CD4-positive, alpha-beta T cell treated with Interleukin-4 for 1 hour (primary cell): Measurements from ENCODE around the gene OSBPL5.

Experiments used
- DNase-seq, 2 donors: peaks; one replicate each; pipeline ENCODE4 v3.0.0-alpha.2; 2020 to 2022

OSBPL5 gene

DNA sequence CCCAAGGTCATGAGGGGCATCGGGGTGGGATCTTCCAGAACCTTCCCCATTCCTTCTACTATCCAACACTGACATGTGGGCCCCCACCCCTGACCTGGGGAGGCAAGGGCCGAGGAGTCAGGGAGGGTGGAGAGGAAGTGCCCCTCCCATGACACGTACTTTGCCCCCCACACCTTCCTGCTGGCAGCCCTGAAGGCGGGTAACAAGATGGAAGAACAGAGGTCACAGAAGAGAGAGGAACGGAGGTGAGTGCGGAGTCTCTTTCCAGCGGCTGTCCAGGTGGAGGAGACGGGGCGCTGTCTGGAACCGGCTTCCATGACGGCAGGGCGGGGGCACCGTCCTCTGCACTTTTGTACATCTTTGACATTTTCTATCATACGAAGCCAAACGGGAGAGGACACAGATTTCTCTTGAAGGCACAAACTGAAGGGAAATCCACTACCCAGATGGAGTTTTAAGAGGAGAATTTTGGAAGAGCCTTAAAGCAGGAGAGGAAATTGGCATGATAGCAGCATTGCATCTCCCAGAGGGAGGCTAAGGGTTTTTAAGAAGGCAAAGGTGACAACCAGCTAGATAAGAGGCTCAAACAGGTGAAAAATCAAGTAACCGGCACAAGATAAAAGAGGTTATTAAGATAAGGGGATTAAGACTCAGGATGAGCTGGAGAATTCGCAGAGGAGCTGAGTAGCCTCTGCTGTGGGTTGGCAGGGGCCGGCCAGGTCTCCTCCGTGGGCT lies 16.7 kb downstream of the OSBPL5 start:
- no peak for DNase-seq

DNA sequence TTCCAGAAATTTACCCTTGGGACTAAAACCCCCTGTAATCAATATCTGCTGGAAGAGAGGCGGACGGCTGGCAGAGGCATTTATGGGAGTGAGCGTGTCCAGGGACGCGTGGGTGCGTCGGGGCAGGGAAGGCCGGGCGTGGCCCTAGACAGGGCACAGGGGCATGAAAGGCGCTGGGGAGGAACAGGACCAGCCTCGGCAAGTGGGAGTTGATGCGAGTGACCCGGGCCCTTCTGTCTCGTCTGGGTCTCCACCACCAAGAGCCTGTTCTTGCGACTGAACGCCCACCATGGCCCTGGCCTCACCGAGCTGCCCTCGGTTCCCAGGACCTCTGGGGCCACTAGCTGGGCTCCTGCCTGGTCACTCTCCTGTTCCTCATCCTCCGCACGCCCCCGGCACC lies 17.5 kb downstream of the OSBPL5 start:
- DNase-seq: no peak

DNA sequence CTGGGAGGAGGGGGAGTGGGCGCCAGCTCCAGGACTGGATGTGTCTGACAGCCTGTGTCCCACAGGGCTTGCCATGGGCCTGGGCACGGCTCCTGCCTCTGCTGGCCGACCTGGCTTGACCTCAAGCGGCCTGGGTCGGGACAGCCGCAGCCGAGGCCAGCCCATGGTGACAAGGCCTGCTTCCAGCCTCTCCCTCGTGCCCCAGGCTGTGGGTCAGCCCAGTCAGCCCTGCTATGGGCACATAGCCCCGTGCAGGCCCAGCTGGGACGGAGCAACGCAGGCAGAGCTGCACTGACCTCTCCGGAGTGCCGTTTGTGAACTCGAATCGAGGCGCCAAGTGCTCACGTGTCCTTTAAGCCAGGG lies 17.9 kb downstream of the OSBPL5 start:
- no peak for DNase-seq

DNA sequence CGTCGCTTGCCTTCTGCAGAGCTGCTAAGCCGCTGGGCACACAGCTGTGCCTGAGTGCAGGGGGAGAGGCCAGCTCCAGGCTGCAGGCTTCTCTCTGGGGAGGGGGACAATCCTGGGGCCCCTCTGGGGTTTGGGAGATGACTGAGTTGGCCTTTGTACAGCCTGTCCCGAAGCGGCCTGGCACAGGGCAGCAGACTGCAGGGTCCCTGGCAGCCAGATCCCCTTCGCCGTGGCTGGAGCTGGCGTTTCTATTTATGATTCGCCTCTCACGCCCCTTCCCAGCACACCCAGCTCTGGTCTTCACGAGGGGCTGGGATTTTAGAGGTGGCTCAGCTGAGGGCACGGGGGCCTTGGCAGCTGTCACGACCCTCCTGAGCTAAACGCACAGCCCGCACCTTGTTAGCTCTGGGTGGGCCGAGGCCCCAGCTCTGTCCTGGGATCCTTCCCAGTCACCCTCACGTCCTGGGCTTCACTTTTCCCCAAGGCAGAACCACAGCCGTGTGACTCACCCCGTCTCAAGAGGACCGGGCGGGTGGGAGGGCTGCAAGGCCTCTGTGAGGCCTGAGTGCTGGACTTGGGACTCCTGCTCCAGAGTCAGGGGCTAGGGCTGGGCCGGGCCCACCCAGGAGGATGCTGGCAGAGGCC lies 18.4 kb downstream of the OSBPL5 start:
- DNase-seq: no peak

DNA sequence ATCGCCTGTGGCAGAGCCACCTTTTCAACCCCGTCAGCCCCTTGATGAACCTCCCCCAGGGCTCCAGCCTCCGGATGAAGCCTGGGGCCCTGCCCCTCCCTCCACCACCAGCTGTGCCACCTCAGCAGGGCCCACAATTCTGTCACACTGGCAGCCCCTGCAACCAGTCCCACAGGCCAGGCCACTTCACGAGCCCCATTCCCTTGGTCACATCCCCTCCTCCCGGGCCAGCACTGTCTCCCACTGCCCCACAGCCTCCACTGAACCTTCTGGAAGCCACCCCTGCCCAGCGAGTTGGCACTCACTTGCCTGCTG lies 19.9 kb downstream of the OSBPL5 start:
- DNase-seq: no peak

DNA sequence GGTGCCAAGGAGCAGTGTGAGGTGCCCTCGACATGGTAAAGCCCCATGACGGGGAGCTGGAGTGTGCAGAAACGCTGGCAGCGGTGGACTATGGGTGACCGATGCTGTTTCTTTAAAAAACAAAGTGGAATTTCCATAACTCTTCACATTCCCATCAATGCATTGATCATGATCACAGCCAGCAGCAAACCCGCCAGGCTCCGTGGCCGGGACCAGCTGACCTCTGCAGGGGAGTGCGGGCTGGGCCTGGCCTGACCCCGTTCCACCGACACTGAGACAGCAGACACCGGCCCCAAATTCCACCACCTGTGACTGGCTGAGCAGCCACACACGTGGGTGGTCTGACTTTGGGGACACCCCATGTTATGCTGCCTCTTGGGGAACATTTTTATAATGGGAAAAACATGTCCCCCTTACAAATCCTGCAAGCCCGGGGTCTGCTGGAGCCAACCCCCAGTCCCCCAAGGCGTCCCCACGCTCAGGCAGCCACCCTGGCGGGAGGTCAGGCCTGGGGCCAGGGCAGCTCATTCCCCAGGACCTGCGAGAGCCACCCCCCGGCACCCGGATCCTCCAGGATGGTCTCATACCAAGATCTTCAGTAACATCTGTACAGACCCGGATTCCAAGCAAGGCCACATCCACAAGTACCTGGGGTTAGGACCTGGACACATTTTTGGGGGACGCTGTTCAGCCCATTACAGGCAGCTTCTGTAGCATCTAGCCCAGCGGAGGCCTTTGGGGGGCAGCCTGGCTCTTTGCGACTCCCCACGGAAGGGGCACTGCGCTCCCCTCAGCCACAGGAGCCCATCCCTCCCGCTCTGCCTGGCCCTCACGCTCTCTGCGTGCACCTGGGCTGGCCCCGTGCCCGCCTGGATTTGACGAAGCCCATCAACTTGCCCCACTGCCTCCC lies 20.6 kb downstream of the OSBPL5 start:
- no peak for DNase-seq

DNA sequence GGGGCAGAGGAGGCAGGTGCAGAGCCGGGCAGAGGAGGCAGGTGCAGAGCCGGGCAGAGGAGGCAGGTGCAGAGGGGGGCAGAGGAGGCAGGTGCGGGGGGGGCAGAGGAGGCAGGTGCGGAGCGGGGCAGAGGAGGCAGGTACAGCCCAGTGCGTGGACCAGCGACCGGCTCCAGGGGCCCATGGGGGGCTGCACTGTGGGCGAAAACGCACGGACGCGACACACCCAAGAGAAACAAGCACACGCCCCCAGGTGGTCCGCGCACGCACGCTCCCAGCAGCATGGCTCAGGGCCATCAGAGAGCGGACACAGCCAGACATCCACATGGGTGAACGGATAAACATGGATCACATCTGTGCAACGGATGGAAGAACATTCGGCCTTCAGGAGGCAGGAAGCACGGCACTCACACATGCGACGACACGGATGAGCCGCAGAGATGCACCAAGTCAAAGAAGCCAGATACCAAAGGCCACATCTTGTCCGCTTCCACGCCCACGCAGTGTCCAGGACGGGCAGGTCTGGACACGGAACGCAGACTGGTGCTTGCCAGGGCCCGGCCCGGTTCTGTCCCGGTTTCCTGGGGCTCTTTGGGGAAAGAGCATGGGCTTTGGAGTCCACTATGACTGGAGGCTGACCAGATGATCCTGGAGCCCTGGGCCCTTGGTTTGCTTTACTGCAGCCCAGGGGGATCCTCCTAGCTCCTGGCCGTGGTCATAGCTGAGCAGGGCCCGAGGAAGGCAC lies 21.8 kb downstream of the OSBPL5 start:
- no peak for DNase-seq

DNA sequence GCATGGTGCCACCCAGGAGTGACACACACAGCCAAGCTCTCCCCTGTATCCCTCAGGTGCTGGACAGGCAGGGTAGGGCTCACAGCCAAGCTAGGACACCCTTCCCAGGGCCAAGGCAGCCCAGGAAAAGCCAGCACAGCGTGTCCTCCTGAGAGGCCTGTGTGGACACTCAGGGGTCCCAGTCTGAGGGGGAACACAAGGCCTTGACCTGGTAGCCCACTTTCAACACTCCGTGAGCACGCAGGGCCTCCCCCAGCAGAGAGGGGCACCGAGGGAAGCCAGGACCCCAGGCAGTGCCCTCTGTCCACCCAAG lies 24.9 kb downstream of the OSBPL5 start:
- no peak for DNase-seq

DNA sequence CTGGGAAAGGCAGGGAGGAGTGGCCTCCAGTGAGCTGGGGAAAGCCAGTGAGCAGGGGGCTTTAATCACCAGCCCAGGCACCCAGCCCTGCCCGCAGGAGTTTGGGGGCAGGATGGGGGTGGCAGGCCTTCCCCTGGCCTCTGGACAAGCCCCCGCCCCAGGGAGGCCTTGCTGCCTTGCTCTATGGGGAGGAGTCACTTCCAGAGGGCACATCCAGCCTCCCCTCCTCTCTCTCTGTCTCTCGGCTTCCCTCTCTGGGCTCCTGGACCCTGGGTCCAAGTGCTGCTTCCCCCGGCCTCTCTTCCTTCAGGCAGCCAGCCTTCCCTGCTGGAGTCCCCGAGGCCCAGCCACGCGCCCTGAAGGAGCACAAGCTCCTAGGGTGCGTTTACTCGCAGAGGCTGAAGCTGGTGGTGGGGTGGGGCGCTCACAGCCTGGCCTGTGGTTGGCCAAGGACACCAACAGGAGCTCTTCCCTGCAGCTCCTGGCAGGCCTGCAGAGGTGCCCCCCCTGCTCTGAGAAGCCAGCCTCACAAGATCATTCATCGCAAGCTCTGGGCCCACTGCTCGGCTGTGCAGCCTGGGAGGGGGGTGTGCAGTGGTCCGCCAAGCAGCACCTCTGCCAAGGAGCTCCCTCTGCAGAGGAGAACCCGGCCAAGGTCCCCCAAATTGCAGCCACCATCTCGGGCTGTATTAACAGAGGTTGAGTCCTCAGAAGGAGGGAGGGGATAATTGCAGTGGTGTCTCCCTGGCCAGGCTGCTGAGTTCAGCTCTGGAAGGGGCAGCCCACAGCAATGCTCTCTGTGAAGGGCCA lies 25.4 kb downstream of the OSBPL5 start:
- DNase-seq: no peak

DNA sequence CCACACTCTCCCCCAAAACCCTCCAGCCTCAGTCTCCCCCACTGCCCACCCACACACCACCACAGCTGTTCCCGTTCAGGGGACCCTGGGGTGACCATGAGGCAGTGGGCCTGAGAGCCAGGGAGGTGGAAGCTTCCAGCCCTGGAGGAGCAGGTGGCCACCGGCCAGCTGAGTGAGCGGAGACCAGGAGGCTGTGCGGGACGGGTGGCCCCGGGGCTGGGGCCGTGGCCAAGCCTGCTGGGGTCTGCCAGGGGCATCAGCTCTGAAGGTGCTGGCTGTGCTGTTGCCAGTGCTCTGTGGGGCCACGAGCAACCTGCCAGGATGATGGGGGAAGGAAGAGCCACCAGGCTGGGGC lies 26.0 kb downstream of the OSBPL5 start:
- no peak for DNase-seq

DNA sequence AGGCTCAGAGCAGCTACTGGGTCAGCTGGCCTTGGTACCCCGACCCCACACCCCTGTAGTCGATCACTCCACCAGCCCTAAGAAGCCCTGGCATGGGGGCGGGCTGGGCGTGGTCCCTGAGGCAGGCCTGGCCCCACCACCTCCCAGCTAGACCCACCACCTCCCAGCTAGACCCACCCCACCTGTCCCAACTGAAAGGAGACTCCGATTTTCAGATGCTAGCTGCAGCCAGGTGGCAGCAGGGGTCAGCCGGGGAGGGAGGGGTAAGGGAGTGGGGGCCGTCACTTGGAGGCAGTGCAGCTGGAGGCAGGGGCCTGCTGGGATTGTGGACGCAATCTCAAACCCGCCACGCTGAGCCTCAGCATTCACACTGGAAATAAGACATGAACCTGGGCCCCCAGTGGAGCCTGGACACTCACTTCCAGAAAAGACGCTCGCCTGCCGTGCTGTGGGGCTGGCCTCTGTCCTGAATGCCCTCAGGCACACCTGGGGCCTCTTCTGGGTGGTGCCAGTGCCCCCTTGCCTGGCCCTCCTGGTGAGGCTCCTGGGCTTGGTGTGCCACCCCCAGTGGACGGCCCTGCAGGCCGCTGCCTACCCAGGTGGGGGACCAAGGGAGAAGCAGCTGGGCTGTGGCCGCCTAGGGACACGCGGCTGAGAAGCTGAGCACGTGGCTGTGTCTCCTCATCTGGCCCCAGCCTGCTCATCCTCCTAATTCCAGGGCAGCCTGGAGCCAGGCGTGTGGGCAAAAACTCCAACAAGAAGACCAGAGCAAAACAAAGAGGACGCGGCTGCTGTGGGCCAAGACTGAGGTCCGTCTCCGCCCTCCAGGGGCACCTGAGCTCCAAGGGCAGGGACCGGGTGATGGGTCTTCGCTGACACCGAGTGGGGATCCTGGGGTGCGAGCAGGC lies 26.7 kb downstream of the OSBPL5 start:
- no peak for DNase-seq

DNA sequence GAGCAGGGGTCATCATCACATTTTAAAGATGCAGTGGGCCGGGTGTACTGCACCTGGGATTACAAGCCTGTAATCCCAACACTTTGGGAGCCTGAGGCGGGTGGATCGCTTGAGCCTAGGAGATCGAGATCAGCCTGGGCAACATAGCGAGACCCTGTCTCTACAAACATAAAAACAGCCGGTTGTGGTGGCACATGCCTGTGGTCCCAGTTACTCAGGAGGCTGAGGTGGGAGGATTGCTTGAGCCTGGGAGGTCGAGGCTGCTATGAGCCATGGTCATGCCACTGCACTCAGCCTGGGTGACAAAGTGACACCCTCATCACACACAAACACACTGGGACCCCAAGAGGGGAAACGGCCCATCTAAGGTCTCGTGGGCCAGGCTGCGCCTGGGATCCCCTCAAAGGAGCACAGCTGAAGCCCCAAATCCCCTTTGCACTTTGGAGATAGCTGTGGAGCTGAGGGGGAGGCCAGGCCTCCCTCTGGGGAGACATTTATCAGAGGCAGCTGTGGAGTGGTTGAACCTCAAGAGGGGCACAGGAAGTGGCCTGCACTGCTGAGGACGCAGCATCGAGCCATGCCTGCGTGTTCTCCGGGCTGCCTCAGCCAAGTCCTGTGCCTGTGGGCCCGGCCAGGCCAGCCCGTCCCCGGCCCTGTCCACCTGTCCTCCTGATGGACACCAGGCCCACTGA lies 27.5 kb downstream of the OSBPL5 start:
- DNase-seq: no peak

DNA sequence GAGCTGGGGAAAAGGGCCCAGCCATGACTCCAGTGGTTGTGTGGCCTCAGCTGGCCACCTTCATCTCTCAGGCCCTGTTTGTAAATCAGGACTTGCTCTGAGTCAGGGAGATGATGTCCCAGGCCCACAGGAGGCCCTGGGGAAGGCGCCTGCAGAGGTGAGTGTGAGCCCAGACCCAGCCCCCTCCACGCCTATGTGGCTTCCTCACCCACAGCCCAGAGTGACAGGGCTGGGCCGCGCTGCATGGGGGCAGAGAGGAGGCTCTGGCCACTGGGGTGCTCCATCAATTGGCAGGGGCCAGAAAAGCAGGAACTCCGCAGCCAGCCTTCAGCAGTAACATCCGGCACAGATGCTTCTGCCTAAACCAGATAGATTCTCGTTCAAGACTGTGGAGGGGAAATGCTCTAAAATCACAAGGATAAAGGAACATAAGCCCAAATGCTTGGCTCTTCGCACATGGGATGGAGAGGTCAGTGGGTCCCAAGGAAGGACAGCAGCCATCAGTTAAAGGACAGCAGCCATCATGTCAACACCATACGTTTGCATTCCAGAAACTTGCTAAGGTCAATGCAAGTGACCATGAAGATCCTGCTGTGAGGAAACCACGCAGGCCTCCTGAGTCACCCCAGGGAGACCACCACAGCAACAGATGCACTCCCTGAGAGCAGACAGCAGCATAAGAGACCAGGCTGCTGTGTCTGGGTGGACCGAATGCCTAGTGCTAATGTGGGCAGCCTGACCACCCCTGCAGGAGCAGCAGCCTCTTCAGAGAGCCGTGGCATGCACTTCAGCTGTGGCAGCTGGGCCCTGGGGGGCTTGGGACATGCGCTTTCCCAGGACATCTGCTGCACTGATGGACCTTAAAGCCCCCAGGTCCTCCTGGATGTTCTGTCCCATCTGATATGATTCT lies 28.3 kb downstream of the OSBPL5 start:
- peak in 1 of 2 donors; percentile 16 for DNase-seq

DNA sequence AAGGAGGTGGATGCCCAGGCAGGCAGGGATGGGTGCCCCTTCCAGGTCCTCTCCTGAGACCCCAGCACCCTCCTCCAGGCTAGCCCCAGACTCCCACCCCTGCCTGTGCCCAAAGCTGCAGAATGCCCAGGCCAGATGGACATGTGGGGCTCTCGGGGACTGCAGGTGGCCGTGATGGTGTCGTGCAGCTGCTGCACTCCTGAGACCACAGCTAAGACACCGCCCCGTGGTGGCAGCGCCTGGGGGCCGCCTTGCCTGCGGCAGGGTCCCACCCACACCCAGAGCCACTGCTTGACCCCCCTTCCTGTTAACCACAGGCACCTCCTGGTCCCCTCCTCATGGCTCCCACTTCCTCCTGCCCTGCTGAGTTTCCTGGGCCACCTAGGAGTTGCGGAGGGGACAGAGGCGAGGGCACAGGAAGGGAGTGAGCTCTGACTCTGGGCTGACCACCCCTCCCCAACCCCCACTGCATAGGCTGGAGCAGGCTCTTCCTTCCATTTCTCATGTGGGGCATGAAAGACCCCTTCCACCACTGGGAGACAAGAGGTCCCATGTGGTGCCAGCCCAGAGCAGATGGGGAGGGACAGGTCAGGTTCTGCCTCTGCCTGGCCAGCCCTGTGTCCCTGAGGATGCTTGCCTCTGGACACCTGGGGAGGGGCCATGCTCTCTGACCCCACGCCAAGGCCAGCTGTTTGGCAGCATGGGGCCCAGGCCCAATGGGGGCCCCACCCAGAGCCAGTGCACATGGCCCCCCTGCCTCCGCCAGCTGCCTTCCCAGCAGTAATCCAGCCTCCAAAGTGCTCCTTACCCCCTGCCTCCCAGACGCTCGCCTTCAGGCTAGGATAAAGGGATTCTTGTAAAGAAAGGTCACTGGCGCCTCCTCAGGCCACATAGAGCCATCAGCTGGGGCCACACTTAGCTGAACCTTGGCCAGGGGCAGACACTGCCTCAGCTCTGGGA lies 29.3 kb downstream of the OSBPL5 start:
- DNase-seq: peak; percentile 23 to 30

DNA sequence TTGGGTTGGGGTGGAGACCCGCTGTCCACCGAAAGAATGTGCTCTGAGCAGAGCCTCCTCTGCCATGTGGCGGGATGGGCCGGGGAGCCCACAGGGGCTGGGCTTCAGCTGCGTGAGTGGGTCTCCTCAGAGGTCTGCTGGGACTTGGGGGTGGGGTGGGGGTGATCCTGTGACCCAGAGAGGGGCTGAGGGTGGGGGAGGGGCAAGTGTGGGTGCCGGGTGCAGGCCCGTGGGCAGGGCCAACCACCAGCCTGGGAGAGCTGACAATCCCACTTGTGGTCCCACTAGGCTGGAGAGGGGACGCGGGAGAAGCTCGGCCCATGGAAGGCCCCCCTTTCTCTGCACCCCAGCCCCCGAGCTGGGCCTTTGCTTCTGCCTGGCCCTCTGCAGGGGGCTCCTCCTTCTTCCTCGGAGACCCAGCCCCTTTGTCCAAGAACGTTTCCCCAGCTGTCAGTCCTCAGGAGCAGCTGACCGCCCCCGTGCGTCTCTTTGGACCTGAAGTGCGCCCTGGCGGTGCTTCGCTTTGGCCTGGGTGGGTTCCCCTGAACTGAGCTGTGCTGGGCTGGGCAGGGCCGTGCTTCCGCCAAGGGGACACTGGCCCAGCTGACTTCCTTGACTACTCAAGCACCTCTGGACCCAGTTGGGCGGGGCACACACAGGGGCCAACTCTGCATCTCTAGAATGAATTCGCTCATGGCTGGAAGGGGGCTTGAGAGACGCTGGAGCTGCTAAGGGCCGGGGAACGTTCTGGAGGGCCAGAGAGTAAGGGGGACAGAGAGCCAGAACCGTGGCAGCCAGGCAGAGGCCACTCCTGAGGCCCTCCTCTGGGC lies 30.2 kb downstream of the OSBPL5 start:
- DNase-seq: no peak

DNA sequence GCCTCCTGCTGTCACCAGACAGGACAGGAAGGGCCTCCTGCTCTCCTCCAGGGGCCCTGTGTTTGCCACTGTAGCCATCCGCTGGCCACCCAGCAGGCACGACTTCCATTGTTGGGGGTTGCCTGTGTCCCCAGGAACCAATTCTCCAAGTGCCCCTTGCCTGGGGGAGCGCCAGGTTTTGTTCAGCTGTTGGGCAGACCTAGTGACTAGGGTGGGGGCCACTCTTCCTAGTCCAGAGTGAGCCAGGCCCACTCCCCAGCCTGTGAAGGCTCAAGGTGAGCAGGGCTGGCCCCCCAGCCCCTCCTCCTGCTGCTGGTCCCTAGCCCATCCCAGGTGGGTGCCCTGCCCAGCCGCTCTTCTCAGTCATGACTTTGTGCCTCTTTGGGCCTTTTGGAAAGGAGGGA lies 30.9 kb downstream of the OSBPL5 start:
- no peak for DNase-seq
